Colonic mucosa (tissue), 4 donors: ENCODE data around the gene UBL4B. TPM values are rescaled to one million over a fixed set of nuclear protein-coding genes. Genes with fewer than 3 reads are reported as not detected.

ENCODE experiments used
- DNase-seq: peaks from one replicate; pipeline ENCODE4 v3.0.0-alpha.2; 2020
- H3K27ac ChIP-seq: fragments of 200-600 bp; one replicate; pipeline ENCODE4 v1.8.0; 2021
- H3K27me3 ChIP-seq: fragments of 200-600 bp; one replicate; pipeline ENCODE4 v1.8.0; 2021
- H3K36me3 ChIP-seq: fragments of 200-600 bp; one replicate; pipeline ENCODE4 v1.8.0; 2021
- H3K4me1 ChIP-seq: fragments of 200-600 bp; one replicate; pipeline ENCODE4 v1.8.0; 2021; ENCODE audit warnings: mild to moderate bottlenecking
- H3K4me3 ChIP-seq: fragments of 200-600 bp; one replicate; pipeline ENCODE4 v1.8.0; 2021
- H3K9ac ChIP-seq, 2 donors: one replicate each; pipeline ENCODE4 v1.7.0; 2013; ENCODE audit warnings: control low read depth in 2 of 2, low read depth in 2 of 2, low read length in 2 of 2
- H3K9me3 ChIP-seq: fragments of 200-600 bp; one replicate; pipeline ENCODE4 v1.8.0; 2021
- intact Hi-C: fragments of 100-400 bp; cut with DNase I; formaldehyde crosslinking; loops from one replicate; pipeline ENCODE4 v1.14.1; 2022
- total RNA-seq, 2 donors: library from RNA; stranded (reverse); fragmentation: NEBNext Ultra II Directional in 1 of 2; extraction: Animal tissue kit (Norgen Biotek cat#: 25700) in 1 of 2; gene quantifications; one replicate each; pipeline ENCODE4 v1.2.1, GENCODE V29; 2021
- TF ChIP-seq, protein P1 (sequence below): fragments of 200-600 bp; IDR thresholded peaks from one replicate; pipeline ENCODE4 v1.8.0; 2022; ENCODE audit warnings: antibody characterized with exemption, mild to moderate bottlenecking
- donor health status: healthy.
- donor health status: DM: no; HTN: no; CAD: no.
- donor health status: DM: no; HTN: no; CAD: no.

Gene UBL4B
- total RNA-seq, 2 donors from 2014 or later = not detected

DNA sequence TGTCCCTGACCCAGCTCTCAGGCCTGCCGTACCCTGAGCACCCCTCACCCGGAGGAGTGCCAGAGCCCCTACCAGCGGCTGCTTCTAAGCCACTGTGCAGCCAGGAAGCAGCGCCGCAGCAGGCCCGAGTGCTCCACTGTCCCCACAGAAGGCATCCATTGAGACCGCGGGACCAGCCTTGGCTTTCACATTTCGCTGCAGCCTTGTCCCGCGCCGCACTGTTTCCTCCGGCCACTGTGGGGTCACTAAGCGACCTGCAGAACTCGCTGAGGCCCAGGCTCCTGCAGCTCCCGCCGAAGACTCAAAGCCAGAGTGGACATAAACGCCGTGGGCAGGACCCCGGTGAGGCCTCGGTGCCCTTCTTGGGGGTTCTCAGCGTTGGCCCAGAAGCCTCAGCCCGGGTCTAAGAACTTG, 44.8 kb upstream of the UBL4B start:
- peaks cover 57% of the 10 kb centered on the region for H3K27me3 ChIP-seq
- TF ChIP-seq, protein P1, sequence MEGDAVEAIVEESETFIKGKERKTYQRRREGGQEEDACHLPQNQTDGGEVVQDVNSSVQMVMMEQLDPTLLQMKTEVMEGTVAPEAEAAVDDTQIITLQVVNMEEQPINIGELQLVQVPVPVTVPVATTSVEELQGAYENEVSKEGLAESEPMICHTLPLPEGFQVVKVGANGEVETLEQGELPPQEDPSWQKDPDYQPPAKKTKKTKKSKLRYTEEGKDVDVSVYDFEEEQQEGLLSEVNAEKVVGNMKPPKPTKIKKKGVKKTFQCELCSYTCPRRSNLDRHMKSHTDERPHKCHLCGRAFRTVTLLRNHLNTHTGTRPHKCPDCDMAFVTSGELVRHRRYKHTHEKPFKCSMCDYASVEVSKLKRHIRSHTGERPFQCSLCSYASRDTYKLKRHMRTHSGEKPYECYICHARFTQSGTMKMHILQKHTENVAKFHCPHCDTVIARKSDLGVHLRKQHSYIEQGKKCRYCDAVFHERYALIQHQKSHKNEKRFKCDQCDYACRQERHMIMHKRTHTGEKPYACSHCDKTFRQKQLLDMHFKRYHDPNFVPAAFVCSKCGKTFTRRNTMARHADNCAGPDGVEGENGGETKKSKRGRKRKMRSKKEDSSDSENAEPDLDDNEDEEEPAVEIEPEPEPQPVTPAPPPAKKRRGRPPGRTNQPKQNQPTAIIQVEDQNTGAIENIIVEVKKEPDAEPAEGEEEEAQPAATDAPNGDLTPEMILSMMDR = no peak
- peaks cover 4% of the 10 kb centered on the region for H3K4me1 ChIP-seq
- no peaks in the 10 kb centered on the region for H3K9me3 ChIP-seq
- no peak overlapping the region for H3K9ac ChIP-seq
- H3K27ac ChIP-seq = no peak overlapping the region
- intact Hi-C loops = no loop called here
- H3K36me3 ChIP-seq = no peaks in the 10 kb centered on the region
- no peak overlapping the region for H3K4me3 ChIP-seq
- no peak for DNase-seq

DNA sequence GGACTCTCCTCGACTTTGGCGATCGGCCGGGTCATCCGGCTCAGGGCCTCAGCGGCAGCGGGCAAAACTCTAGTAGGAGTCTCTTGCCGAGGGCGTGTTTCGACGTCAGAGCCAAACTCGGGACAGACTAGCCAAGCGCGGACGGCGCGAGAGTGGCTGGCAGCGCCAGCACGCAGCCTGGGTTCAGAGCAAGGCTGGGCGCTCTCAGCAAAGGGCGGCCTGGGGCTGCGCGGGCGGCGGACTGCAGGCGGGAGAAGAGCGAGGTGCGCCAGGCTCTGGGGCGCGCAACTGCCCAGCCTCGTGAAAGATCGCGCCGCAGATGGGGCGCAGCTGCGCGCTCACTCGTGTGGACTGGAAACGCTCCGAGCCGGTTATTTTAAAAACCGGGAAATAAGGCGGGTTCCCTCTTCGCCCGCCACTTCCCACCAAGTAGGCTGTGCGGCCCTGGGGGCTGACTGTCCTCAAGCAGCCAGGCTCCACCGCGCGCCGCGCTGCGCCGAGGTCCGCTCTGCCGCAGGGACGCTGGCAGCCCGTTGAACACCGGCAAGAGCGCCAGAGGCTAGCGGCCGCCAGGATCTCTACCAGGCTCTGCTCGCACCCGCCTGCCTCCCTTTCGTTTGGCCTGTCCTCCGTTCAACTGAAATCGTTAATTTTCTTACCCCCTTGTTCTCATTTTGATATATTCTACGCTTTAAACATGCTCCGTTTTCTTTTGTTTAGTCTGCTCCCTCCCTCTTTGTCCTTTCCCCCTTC, 44.2 kb upstream of the UBL4B start:
- no peak for DNase-seq
- no peak overlapping the region for H3K4me3 ChIP-seq
- peaks cover 57% of the 10 kb centered on the region for H3K27me3 ChIP-seq
- H3K27ac ChIP-seq = no peak overlapping the region
- TF ChIP-seq, protein P1 = no peak
- peaks cover 4% of the 10 kb centered on the region for H3K4me1 ChIP-seq
- intact Hi-C loops = no loop called here
- H3K9me3 ChIP-seq = no peaks in the 10 kb centered on the region
- no peak overlapping the region for H3K9ac ChIP-seq
- no peaks in the 10 kb centered on the region for H3K36me3 ChIP-seq

DNA sequence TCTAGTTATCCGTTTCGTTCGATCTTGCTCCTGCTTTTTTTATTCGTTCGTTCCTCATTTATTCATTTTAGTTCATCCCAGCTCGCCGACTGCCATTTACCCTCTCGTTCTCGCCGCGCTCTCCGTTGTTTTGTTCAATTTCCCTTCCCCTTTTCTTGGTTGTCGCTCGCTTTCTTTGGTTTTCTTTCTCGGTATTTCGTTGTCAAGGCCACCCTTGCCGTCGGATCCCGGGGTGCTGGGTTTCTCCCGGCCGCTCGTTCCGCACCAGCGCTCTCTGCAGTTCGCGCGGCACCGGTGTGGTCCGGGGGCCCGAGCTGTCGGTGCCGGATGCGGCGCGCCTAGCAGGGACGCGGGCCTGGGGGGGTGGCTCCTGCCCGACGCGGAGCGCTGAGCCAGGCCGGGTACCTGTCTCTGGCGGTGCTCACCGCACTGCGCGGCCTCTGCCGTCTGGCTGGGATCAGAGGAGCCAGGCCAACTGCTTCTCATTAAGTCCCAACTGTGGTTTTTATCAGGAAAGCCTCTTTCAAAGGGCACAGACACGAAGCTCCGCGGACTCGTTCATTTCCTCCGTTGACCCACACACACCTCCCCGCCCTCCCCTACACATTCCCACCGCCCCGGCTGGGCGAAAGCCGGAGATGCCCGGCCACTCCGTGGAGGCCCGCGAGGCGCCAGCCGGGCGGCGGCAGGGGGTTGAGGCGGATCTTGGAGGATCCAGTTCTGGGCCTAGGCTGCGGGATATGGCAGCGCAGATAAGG, 43.4 kb upstream of the UBL4B start:
- no peak for DNase-seq
- TF ChIP-seq, protein P1 = no peak
- H3K4me1 ChIP-seq = peaks cover 4% of the 10 kb centered on the region
- H3K9ac ChIP-seq = no peak overlapping the region
- H3K9me3 ChIP-seq = no peaks in the 10 kb centered on the region
- no peaks in the 10 kb centered on the region for H3K36me3 ChIP-seq
- intact Hi-C loops = no loop called here
- H3K27me3 ChIP-seq = peaks cover 57% of the 10 kb centered on the region
- no peak overlapping the region for H3K27ac ChIP-seq
- H3K4me3 ChIP-seq = no peak overlapping the region

DNA sequence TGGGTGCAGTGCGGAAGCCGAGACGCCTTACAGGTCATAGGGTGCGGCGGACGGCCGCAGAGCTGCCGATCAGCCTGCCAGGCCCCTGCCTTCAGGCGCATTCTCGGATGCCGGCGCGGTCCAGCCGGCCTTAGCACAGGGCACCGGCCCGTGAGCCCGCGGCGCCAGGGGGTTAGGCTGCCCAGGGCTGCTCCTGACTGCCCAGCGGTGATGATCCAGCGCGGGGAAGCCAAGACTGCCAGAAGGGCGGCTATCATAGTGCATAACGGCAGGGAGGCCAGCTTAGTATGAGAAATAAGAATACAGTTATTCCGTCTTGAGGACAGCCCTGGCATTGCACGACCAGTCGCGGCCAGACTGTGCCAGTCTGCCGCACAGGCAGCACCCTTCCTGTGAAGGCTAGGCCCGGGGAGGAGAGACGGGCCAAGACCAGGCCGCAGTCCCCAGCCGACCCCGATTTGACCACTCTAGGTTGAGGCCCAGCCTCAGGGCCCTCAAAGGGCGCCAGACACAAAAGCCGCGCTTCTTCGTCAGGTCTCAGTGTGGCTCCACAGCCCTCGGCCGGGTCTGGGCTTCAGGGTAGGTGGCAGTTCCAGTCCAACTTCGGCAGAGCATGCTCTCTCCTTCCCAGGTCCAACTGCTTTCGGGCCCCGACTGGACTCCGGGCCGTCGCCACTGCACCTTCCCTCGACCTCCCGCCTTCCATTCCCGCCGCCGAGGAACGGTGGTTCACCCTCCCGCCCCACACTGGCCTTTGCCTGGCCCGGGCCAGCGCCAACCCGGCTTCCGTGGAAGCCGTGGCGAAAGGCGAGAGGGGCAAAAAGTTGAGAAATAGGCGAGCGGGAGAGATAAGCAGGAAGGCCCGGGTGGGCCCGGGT, 42.6 kb upstream of the UBL4B start:
- H3K9ac ChIP-seq = no peak overlapping the region
- H3K27ac ChIP-seq = no peak overlapping the region
- H3K27me3 ChIP-seq = peaks cover 57% of the 10 kb centered on the region
- H3K36me3 ChIP-seq = no peaks in the 10 kb centered on the region
- intact Hi-C loops = no loop called here
- DNase-seq = no peak
- H3K4me3 ChIP-seq = no peak overlapping the region
- TF ChIP-seq, protein P1 = no peak
- H3K4me1 ChIP-seq = peaks cover 4% of the 10 kb centered on the region
- H3K9me3 ChIP-seq = no peaks in the 10 kb centered on the region

DNA sequence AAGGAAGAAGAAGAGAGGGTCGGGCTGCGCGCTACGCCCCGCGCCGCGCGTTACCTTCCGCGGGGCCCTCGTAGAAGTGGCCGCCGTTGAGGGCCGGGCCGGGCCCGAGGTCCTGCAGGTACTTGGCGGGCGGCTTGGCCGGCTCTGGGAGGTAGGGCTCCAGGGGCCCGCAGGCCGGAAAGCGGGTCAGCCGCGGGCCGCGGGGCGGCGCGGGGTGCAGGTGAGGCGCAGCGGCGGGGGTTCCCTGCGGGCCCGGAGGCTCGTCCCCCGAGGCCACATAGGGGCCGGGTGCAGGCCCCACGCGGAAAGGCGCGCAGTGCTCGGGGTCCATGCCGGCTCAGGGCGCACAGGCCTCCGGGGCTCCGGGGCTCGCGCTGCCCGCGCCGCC, 42.0 kb upstream of the UBL4B start:
- Histone ChIP-seq H3K27me3 (peaks cover 57% of the 10 kb centered on the region), H3K4me1 (peaks cover 4% of the 10 kb centered on the region), H3K9me3 (no peaks in the 10 kb centered on the region), H3K36me3 (no peaks in the 10 kb centered on the region), H3K27ac (no peak overlapping the region), H3K9ac (no peak overlapping the region), H3K4me3 (no peak overlapping the region)
- TF ChIP-seq, protein P1 = no peak
- intact Hi-C loops = no loop called here
- no peak for DNase-seq
